A549 (cell line): ENCODE data around the gene TSGA10IP. TPM values are rescaled to one million over a fixed set of nuclear protein-coding genes. Genes with fewer than 3 reads are reported as not detected.
A peak's percentile ranks its signal among the peaks of the same experiment; 100 is the strongest.

Experiments used
- ATAC-seq, 2 experiments: fragments of 200-7000 bp in 1 of 2; fragments of >200 bp in 1 of 2; cut with Nextera tagmentation in 1 of 2; cut with Tn5 transposase in 1 of 2; 3 replicates each; pipeline versions ENCODE4 v1.8.0 to v1.9.1; 2018 to 2020; ENCODE audit warnings: mild to moderate bottlenecking in 1 of 2, moderate library complexity in 1 of 2
- CTCF ChIA-PET: fragments of 300-600 bp; sonication (Branson Sonifier 250); formaldehyde crosslinking; extraction: SDS; loops from one replicate; lab custom pipeline; 2021; ENCODE audit warnings: antibody characterized with exemption, inconsistent platforms; lab: Yijun Ruan, JAX
- POLR2A ChIA-PET: fragments of 350-600 bp; formaldehyde crosslinking; extraction: SDS; loops from one replicate; lab custom pipeline; 2021; ENCODE audit warnings: antibody characterized with exemption, inconsistent platforms; lab: Yijun Ruan, JAX
- DNase-seq, 2 experiments: peaks; one replicate each; pipeline versions ENCODE4 v3.0.0 to v3.0.0-alpha.2; 2011 to 2016; ENCODE audit warnings: low read depth in 1 of 2, low spot score in 1 of 2
- FAIRE-seq: peaks from 2 replicates; lab custom pipeline; 2011; peaks lifted over from hg19 to GRCh38; lab: Jason Lieb, UNC
- H3K27ac ChIP-seq, 2 experiments: fragments of >200 bp; sonication (Bioruptor Twin); formaldehyde crosslinking; 3 replicates each; pipeline ENCODE4 v1.5.1; 2016 to 2017
- H3K4me1 ChIP-seq: fragments of >200 bp; sonication (Bioruptor Twin); formaldehyde crosslinking; 3 replicates; pipeline ENCODE4 v1.6.1; 2016
- H3K4me2 ChIP-seq: fragments of >200 bp; sonication (Bioruptor Twin); formaldehyde crosslinking; 3 replicates; pipeline ENCODE4 v1.6.1; 2016
- H3K4me3 ChIP-seq: fragments of >200 bp; sonication (Bioruptor Twin); formaldehyde crosslinking; 3 replicates; pipeline ENCODE4 v1.5.1; 2016
- H3K9me3 ChIP-seq: fragments of >200 bp; sonication (Bioruptor Twin); formaldehyde crosslinking; 3 replicates; pipeline ENCODE4 v1.6.1; 2016
- FOSB ChIP-seq: fragments of 250-450 bp; sonication (Bioruptor Pico); IDR thresholded peaks from 2 replicates; pipeline ENCODE4 v1.5.0; 2020; ENCODE audit warnings: mild to moderate bottlenecking, moderate library complexity
- FOSL2 ChIP-seq, 2 experiments: fragments of 450-650 bp in 1 of 2; fragments of >200 bp in 1 of 2; sonication (Bioruptor Twin) in 1 of 2; formaldehyde crosslinking; IDR thresholded peaks; 2 replicates each; pipeline versions ENCODE4 v1.5.0 to v1.6.1; 2016 to 2020; ENCODE audit warnings: mild to moderate bottlenecking in 1 of 2, moderate library complexity in 1 of 2
- MAZ ChIP-seq: fragments of 150-350 bp; IDR thresholded peaks from 2 replicates; pipeline ENCODE4 v1.6.1; 2014; ENCODE audit warnings: antibody characterized with exemption, low read depth, low read length, borderline replicate concordance
- MYC ChIP-seq: IDR thresholded peaks from 2 replicates; pipeline ENCODE4 v1.6.1; 2012; ENCODE audit warnings: mild to moderate bottlenecking, inconsistent platforms, low read length, improper control_type of control experiment, borderline replicate concordance
- POLR2AphosphoS2 ChIP-seq: conservative IDR thresholded peaks from 2 replicates; pipeline ENCODE4 v1.6.1; 2012; ENCODE audit warnings: low read length, improper control_type of control experiment, inconsistent platforms
- TFCP2L1 ChIP-seq: fragments of 250-450 bp; sonication (Bioruptor Pico); IDR thresholded peaks from 2 replicates; pipeline ENCODE4 v1.5.0; 2021; ENCODE audit warnings: mild to moderate bottlenecking
- TP53 ChIP-seq: fragments of 250-450 bp; sonication (Bioruptor Pico); IDR thresholded peaks from 2 replicates; pipeline ENCODE4 v1.5.0; 2021; ENCODE audit warnings: mild to moderate bottlenecking, moderate library complexity
- ZC3H11A ChIP-seq: fragments of 450-650 bp; IDR thresholded peaks from 2 replicates; pipeline ENCODE4 v1.6.1; 2014; ENCODE audit warnings: antibody characterized with exemption, mild to moderate bottlenecking
- ZNF302 ChIP-seq: fragments of 250-450 bp; sonication (Bioruptor Pico); IDR thresholded peaks from 2 replicates; pipeline ENCODE4 v1.9.0; 2021; ENCODE audit warnings: inconsistent platforms, mild to moderate bottlenecking, moderate library complexity
- WGBS: methylation state at CpG from one replicate; pipeline ENCODE4 v1.1.6; 2017; ENCODE audit errors: missing lambda C conversion rate; 5-methylcytosine and 5-hydroxymethylcytosine counted together
- polyA plus RNA-seq, 4 experiments: library from polyadenylated mRNA; depleted of rRNA in 3 of 4; stranded (reverse); fragments of >200 nt; fragmentation: RNase III in 1 of 4; extraction: RNeasy Plus Mini Kit Qiagen cat#74134 plus additional on column Dnase treatment in 1 of 4; gene quantifications; 2 replicates in 3 of 4; 3 replicates in 1 of 4; pipeline ENCODE4 v1.2.3, GENCODE V29; 2011 to 2017
- TF ChIP-seq, protein P1 (sequence below): fragments of >200 bp; sonication (Bioruptor Twin); formaldehyde crosslinking; IDR thresholded peaks from 3 replicates; pipeline ENCODE4 v1.5.1; 2016
- TF ChIP-seq, protein P2 (sequence below): fragments of >200 bp; sonication (Bioruptor Twin); formaldehyde crosslinking; IDR thresholded peaks from 3 replicates; pipeline ENCODE4 v1.6.1; 2016

TSGA10IP gene
- polyA plus RNA-seq, 2 of the 4 experiments (the other 2 are of a cell fraction), result not detected

DNA sequence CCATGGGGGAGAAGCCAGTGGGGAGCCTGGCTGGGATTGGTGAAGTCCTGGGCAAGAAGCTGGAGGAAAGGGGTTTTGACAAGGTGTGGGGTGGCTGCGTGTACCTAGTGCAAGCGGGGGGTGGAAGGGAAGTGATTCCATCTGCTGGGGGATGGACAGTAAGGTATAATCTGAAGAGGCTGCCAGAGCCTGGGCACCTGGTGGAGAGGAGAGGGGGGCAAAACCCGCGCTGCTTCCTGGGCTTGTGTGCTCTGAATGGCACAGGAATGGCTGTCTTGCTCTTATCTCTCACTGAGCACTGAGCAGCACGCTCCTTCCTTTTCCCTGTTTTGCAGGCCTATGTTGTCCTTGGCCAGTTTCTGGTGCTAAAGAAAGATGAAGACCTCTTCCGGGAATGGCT is 58.0 kb downstream of the TSGA10IP start:
- 75% methylated on average over 6 of the region's 6 CpGs for WGBS
- DNase-seq, result no peak
- CTCF ChIA-PET, result interaction anchor here (1.2 to 11.6 kb wide), 4 partner anchors 18 to 119 kb away, joined by 7 to 121 read pairs (median 10); no protein-coding TSS in a partner anchor
- POLR2A ChIA-PET, result interaction anchor here (0.8 to 1.2 kb wide), 3 partner anchors 8 to 19 kb away, joined by 3 to 6 read pairs (median 5); partner anchors contain the start of gene CST6
- ATAC-seq, result no peak
- H3K4me2 ChIP-seq, result peak overlapping the region; percentile 93
- FAIRE-seq, result no peak
- H3K4me1 ChIP-seq, result peaks cover 13% of the 10 kb centered on the region
- peak overlapping the region; percentile 91 to 95 for H3K27ac ChIP-seq
- peak overlapping the region; percentile 67 for H3K4me3 ChIP-seq
- TF ChIP-seq TFCP2L1 (CRISPR knock-in tag) (no peak), FOSL2 (IDR thresholded peaks at IDR 0.05) (no peak), FOSL2 (CRISPR knock-in tag; IDR thresholded peaks at IDR 0.05) (no peak), FOSB (CRISPR knock-in tag) (no peak), MAZ (no peak)
- TF ChIP-seq, protein P1, sequence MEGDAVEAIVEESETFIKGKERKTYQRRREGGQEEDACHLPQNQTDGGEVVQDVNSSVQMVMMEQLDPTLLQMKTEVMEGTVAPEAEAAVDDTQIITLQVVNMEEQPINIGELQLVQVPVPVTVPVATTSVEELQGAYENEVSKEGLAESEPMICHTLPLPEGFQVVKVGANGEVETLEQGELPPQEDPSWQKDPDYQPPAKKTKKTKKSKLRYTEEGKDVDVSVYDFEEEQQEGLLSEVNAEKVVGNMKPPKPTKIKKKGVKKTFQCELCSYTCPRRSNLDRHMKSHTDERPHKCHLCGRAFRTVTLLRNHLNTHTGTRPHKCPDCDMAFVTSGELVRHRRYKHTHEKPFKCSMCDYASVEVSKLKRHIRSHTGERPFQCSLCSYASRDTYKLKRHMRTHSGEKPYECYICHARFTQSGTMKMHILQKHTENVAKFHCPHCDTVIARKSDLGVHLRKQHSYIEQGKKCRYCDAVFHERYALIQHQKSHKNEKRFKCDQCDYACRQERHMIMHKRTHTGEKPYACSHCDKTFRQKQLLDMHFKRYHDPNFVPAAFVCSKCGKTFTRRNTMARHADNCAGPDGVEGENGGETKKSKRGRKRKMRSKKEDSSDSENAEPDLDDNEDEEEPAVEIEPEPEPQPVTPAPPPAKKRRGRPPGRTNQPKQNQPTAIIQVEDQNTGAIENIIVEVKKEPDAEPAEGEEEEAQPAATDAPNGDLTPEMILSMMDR, result no peak
- TF ChIP-seq, protein P2, sequence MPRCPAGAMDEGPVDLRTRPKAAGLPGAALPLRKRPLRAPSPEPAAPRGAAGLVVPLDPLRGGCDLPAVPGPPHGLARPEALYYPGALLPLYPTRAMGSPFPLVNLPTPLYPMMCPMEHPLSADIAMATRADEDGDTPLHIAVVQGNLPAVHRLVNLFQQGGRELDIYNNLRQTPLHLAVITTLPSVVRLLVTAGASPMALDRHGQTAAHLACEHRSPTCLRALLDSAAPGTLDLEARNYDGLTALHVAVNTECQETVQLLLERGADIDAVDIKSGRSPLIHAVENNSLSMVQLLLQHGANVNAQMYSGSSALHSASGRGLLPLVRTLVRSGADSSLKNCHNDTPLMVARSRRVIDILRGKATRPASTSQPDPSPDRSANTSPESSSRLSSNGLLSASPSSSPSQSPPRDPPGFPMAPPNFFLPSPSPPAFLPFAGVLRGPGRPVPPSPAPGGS, result no peak
- no peaks in the 10 kb centered on the region for H3K9me3 ChIP-seq

DNA sequence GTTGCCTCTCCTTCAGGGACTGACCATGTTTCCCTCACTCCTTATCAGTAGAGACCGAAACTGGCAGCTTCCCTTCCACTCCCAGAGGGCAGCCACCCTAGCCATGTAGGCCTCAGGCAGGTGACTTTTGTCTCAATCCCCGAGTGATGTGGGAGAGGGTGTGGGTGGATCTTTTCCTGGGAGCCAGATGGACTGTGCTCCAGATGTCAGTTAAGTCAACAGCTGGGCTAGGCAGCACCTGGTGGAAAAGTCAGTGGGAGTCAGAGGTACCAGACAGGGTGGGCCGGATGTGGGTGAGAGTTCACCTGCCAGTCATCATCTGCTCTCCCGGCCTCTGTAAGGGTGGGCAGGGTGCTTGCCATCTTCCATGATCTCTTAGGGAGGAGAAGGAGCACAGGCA is 58.9 kb downstream of the TSGA10IP start:
- Histone ChIP-seq H3K4me3 (no peak overlapping the region), H3K27ac (no peak overlapping the region), H3K4me1 (peaks cover 18% of the 10 kb centered on the region), H3K9me3 (no peaks in the 10 kb centered on the region), H3K4me2 (no peak overlapping the region)
- FAIRE-seq, result no peak
- DNase-seq, result no peak
- no peak for ATAC-seq
- 86% methylated on average over 4 of the region's 4 CpGs for WGBS
- CTCF ChIA-PET, result interaction anchor here (0.7 to 11.6 kb wide), 6 partner anchors 9 to 145 kb away, joined by 3 to 121 read pairs (median 6); partner anchors contain the start of gene FIBP
- no peak for TF ChIP-seq ZC3H11A
- no peak for TF ChIP-seq ZNF302 (CRISPR knock-in tag)
- TF ChIP-seq, protein P2, result no peak
- TF ChIP-seq, protein P1, result no peak
- no peak for TF ChIP-seq MYC
- POLR2A ChIA-PET, result no interaction called here

DNA sequence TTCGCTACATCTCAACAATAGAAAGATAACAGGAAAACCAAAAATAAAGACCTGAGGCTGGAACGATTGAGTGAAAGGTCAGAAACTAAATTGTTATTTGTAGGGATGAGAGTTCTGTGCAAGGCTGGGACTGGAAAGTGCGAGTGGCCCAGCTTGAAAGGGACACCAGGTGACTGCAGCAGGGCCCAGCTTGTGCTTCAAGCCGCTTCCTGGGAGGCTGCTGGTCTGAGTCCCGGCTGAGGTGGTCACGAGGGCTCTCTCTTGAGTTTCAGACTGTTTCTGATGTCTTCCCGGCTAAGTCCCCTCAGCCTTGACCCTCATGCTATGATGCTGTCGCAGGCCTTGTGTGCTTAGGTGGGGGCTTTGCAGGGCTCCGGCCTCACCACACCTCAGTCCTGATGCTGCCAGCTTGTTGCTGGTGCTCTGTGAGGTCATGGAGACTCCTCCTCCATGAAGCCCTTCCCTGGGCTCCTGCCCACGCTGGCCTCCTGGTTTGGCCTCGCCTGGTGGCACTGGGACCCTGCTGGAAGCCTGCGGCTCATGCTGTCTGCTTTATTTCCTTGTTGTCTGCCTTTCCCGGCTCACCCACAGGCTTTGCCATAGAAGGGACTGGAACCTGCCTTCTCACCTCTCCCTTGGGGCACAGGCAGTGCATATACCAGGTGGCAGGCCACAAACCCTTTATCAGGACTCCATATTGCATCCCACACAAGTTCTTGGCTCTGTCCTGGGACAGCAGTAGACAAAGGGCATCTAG is 61.0 kb downstream of the TSGA10IP start:
- FAIRE-seq (no peak), ATAC-seq (no peak), DNase-seq (no peak)
- peaks cover 10% of the 10 kb centered on the region; the same call in 2 of the 3 replicates for H3K4me1 ChIP-seq
- ChIA-PET POLR2A (no interaction called here), CTCF (interaction anchor here (0.7 to 11.6 kb wide), 4 partner anchors 15 to 49 kb away, joined by 3 to 121 read pairs (median 8); no protein-coding TSS in a partner anchor)
- no peaks in the 10 kb centered on the region for H3K9me3 ChIP-seq
- H3K27ac ChIP-seq, result no peak overlapping the region
- H3K4me2 ChIP-seq, result no peak overlapping the region
- WGBS, result 93% methylated on average over 13 of the region's 13 CpGs
- no peak overlapping the region for H3K4me3 ChIP-seq
- TF ChIP-seq POLR2AphosphoS2 (peak; percentile 45; the same call in 1 of the 2 replicates), TP53 (no peak)
- TF ChIP-seq, all 56 proteins: peak for 1
